HCT116 (cell line): ENCODE measurements around the gene ADNP. TPM values are rescaled to one million over a fixed set of nuclear protein-coding genes. Genes with fewer than 3 reads are reported as not detected.

ENCODE experiments used
- ATAC-seq: fragments of 200-7000 bp; cut with Tn5 transposase; 2 replicates; pipeline ENCODE4 v1.9.1; 2020; ENCODE audit warnings: mild to moderate bottlenecking, moderate library complexity
- BruUV-seq: library from RNA; stranded (reverse); fragments of 400-500 nt; replicated peaks from 2 replicates; lab custom pipeline; 2021; lab: Mats Ljungman, UMichigan
- CTCF ChIA-PET: fragments of 300-600 bp; sonication (Branson Sonifier 250); formaldehyde crosslinking; loops from one replicate; lab custom pipeline; 2021; ENCODE audit warnings: antibody characterized with exemption; lab: Charles Lee
- POLR2A ChIA-PET: fragments of 300-600, 350-600 bp; sonication (Branson Sonifier 250); formaldehyde crosslinking; loops from one replicate; lab custom pipeline; 2021; ENCODE audit warnings: antibody characterized with exemption; lab: Charles Lee
- RAD21 ChIA-PET, 2 experiments: fragments of 300-600 bp; sonication (Branson Sonifier 250); formaldehyde crosslinking; loops; one replicate each; lab custom pipeline; 2023; ENCODE audit warnings: low total read pairs in 2 of 2; ENCODE audit not compliant: uncharacterized antibody in 2 of 2, unreplicated experiment in 2 of 2, low non-redundant PET in 1 of 2; lab: Charles Lee
- DNase-seq: peaks from one replicate; pipeline ENCODE4 v3.0.0-alpha.2; 2010; ENCODE audit warnings: low read depth, low spot score
- H2AFZ ChIP-seq: fragments of 200-600 bp; shearing (Covaris generic), sonication (generic); 2 replicates; pipeline ENCODE4 v1.6.1; 2017; ENCODE audit warnings: low read depth, mixed run types, mixed read lengths, antibody characterized with exemption, low read length; ENCODE audit not compliant: poor library complexity, severe bottlenecking
- H3K27ac ChIP-seq: 2 replicates; pipeline ENCODE4 v1.5.1; 2012; ENCODE audit warnings: low read depth, low read length
- H3K27me3 ChIP-seq: fragments of 200-600 bp; sonication (generic); 2 replicates; pipeline ENCODE4 v1.6.1; 2016; ENCODE audit warnings: mixed run types, low read length, mixed read lengths; ENCODE audit not compliant: insufficient read depth
- H3K36me3 ChIP-seq, 2 experiments: fragments of 200-500 bp in 1 of 2; fragments of 200-600 bp in 1 of 2; sonication (Bioruptor generic) in 1 of 2; sonication (generic) in 1 of 2; 2 replicates each; pipeline versions ENCODE4 v1.5.1 to v1.6.1; 2014 to 2016; ENCODE audit warnings: low read length in 2 of 2, inconsistent platforms in 1 of 2, mixed read lengths in 1 of 2, mixed run types in 1 of 2; ENCODE audit not compliant: insufficient read depth in 2 of 2, control insufficient read depth in 1 of 2
- H3K4me1 ChIP-seq, 2 experiments: fragments of 200-600 bp in 1 of 2; sonication (generic) in 1 of 2; 2 replicates each; pipeline versions ENCODE4 v1.5.1 to v1.6.1; 2012 to 2017; ENCODE audit warnings: low read length in 2 of 2, inconsistent platforms in 1 of 2, mild to moderate bottlenecking in 1 of 2, mixed read lengths in 1 of 2, mixed run types in 1 of 2, moderate library complexity in 1 of 2; ENCODE audit not compliant: insufficient read depth in 2 of 2, control insufficient read depth in 1 of 2
- H3K4me2 ChIP-seq: fragments of 200-600 bp; sonication (generic); 2 replicates; pipeline ENCODE4 v1.6.1; 2017; ENCODE audit warnings: mixed run types, low read length, mixed read lengths
- H3K4me3 ChIP-seq, 2 experiments: fragments of 200-600 bp in 1 of 2; sonication (generic) in 1 of 2; replicated peaks in 1 of 2; 2 replicates each; pipeline ENCODE4 v1.5.1; 2011 to 2016; ENCODE audit warnings: low read length in 2 of 2, control low read depth in 1 of 2, low read depth in 1 of 2, mild to moderate bottlenecking in 1 of 2, mixed read lengths in 1 of 2, mixed run types in 1 of 2
- H3K79me2 ChIP-seq: fragments of 200-600 bp; sonication (generic); 2 replicates; pipeline ENCODE4 v1.6.1; 2017; ENCODE audit warnings: mild to moderate bottlenecking, mixed run types, low read length, moderate library complexity, mixed read lengths; ENCODE audit not compliant: insufficient read depth
- H3K9ac ChIP-seq: fragments of 200-600 bp; sonication (generic); 2 replicates; pipeline ENCODE4 v1.6.1; 2016; ENCODE audit warnings: low read length, mixed read lengths
- H3K9me2 ChIP-seq: fragments of 200-600 bp; sonication (generic), shearing (Covaris generic); 2 replicates; pipeline ENCODE4 v1.6.1; 2017; ENCODE audit warnings: mixed run types, mild to moderate bottlenecking, moderate library complexity; ENCODE audit not compliant: insufficient read depth
- H3K9me3 ChIP-seq, 2 experiments: fragments of 200-500 bp in 1 of 2; fragments of 200-600 bp in 1 of 2; sonication (Bioruptor generic) in 1 of 2; sonication (generic) in 1 of 2; 2 replicates each; pipeline ENCODE4 v1.6.1; 2014 to 2017; ENCODE audit warnings: low read length in 2 of 2, mixed read lengths in 2 of 2, inconsistent platforms in 1 of 2, low read depth in 1 of 2, mild to moderate bottlenecking in 1 of 2, mixed run types in 1 of 2, moderate library complexity in 1 of 2; ENCODE audit not compliant: control insufficient read depth in 1 of 2, insufficient read depth in 1 of 2
- H4K20me1 ChIP-seq: fragments of 200-600 bp; sonication (generic), shearing (Covaris generic); 2 replicates; pipeline ENCODE4 v1.6.1; 2017; ENCODE audit warnings: mixed run types, mild to moderate bottlenecking, moderate library complexity; ENCODE audit not compliant: insufficient read depth
- EZH2phosphoT487 ChIP-seq: fragments of 200-600 bp; IDR thresholded peaks from 2 replicates; pipeline ENCODE4 v1.6.1; 2018; ENCODE audit warnings: antibody characterized with exemption, borderline replicate concordance
- FOSL1 ChIP-seq: IDR thresholded peaks from 2 replicates; pipeline ENCODE4 v1.6.1; 2012; ENCODE audit warnings: low read depth
- RAD21 ChIP-seq: IDR thresholded peaks from 2 replicates; pipeline ENCODE4 v1.6.1; 2012; ENCODE audit warnings: low read depth, mild to moderate bottlenecking
- SRF ChIP-seq: IDR thresholded peaks from 2 replicates; pipeline ENCODE4 v1.6.1; 2012; ENCODE audit warnings: low read depth
- TCF7L2 ChIP-seq: IDR thresholded peaks from 2 replicates; pipeline ENCODE4 v1.7.0; 2011; ENCODE audit warnings: borderline replicate concordance, inconsistent platforms; ENCODE audit not compliant: insufficient read depth, insufficient read length; ENCODE audit errors: extremely low read depth
- ZNF274 ChIP-seq: fragments of 200-500 bp; sonication (Bioruptor generic); IDR thresholded peaks from 2 replicates; pipeline ENCODE4 v1.6.1; 2014; ENCODE audit warnings: mild to moderate bottlenecking, low read depth, low read length, inconsistent platforms
- intact Hi-C: fragments of 100-400 bp; cut with micrococcal nuclease; formaldehyde crosslinking; loops from 2 replicates; pipeline ENCODE4 v1.10.0; 2022
- total RNA-seq: library from RNA; stranded (reverse); gene quantifications from one replicate; pipeline ENCODE4 v1.2.1, GENCODE V29; 2021; ENCODE audit not compliant: unreplicated experiment
- TF ChIP-seq, protein P1 (sequence below): IDR thresholded peaks from 2 replicates; pipeline ENCODE4 v1.6.1; 2012; ENCODE audit warnings: low read depth
- TF ChIP-seq, protein P2 (sequence below), 3 experiments: fragments of 200-600 bp in 1 of 3; sonication (generic) in 1 of 3; IDR thresholded peaks in 2 of 3; conservative IDR thresholded peaks in 1 of 3; 2 replicates each; pipeline ENCODE4 v1.5.1; 2012 to 2017; ENCODE audit warnings: low read depth in 2 of 3, low read length in 2 of 3, antibody characterized with exemption in 1 of 3, borderline replicate concordance in 1 of 3, control low read depth in 1 of 3, mild to moderate bottlenecking in 1 of 3, mixed read lengths in 1 of 3, mixed run types in 1 of 3, moderate library complexity in 1 of 3; ENCODE audit not compliant: insufficient read depth in 1 of 3

The ADNP gene
- total RNA-seq, 1 experiment from 2014 or later, result 85.9 TPM

DNA sequence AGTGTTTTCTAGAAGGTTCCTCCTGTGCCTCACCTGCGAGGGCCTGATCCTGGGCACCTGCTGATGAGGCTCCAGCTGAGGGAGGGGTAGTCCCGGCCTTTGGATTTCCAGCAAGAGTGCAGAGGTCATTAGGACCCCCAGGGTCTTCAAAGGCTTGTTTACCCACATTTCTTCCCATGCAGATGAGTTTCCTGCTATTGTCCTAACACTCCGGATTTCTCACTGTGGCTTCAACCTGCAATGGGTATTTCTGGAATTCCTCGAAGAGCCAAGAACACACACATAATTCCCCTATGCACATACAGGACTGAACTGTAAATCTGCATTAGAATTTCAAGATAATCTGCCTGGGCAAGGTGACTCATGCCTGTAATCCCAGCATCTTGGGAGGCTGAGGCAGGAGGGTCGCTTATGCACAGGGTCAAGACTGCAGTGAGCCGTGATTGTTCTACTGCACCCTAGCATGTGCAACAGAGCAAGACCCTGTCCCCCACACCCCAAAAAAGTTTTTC is 53.9 kb downstream of the ADNP start:
- H3K9me2 ChIP-seq, result no peaks in the 10 kb centered on the region
- no peaks in the 10 kb centered on the region for H3K79me2 ChIP-seq
- no peak for DNase-seq
- ChIA-PET CTCF (no interaction called here), POLR2A (no interaction called here), RAD21 (no interaction called here)
- H3K9ac ChIP-seq, result no peak overlapping the region
- no peak overlapping the region for H2AFZ ChIP-seq
- H3K4me1 ChIP-seq, result no peaks in the 10 kb centered on the region
- no peak overlapping the region for H3K4me3 ChIP-seq
- no peak overlapping the region for H3K27ac ChIP-seq
- no peak overlapping the region for H3K4me2 ChIP-seq
- no peak for TF ChIP-seq TCF7L2
- TF ChIP-seq ZNF274, result no peak
- TF ChIP-seq, protein P1, sequence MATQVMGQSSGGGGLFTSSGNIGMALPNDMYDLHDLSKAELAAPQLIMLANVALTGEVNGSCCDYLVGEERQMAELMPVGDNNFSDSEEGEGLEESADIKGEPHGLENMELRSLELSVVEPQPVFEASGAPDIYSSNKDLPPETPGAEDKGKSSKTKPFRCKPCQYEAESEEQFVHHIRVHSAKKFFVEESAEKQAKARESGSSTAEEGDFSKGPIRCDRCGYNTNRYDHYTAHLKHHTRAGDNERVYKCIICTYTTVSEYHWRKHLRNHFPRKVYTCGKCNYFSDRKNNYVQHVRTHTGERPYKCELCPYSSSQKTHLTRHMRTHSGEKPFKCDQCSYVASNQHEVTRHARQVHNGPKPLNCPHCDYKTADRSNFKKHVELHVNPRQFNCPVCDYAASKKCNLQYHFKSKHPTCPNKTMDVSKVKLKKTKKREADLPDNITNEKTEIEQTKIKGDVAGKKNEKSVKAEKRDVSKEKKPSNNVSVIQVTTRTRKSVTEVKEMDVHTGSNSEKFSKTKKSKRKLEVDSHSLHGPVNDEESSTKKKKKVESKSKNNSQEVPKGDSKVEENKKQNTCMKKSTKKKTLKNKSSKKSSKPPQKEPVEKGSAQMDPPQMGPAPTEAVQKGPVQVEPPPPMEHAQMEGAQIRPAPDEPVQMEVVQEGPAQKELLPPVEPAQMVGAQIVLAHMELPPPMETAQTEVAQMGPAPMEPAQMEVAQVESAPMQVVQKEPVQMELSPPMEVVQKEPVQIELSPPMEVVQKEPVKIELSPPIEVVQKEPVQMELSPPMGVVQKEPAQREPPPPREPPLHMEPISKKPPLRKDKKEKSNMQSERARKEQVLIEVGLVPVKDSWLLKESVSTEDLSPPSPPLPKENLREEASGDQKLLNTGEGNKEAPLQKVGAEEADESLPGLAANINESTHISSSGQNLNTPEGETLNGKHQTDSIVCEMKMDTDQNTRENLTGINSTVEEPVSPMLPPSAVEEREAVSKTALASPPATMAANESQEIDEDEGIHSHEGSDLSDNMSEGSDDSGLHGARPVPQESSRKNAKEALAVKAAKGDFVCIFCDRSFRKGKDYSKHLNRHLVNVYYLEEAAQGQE, result no peak
- TF ChIP-seq, protein P2, sequence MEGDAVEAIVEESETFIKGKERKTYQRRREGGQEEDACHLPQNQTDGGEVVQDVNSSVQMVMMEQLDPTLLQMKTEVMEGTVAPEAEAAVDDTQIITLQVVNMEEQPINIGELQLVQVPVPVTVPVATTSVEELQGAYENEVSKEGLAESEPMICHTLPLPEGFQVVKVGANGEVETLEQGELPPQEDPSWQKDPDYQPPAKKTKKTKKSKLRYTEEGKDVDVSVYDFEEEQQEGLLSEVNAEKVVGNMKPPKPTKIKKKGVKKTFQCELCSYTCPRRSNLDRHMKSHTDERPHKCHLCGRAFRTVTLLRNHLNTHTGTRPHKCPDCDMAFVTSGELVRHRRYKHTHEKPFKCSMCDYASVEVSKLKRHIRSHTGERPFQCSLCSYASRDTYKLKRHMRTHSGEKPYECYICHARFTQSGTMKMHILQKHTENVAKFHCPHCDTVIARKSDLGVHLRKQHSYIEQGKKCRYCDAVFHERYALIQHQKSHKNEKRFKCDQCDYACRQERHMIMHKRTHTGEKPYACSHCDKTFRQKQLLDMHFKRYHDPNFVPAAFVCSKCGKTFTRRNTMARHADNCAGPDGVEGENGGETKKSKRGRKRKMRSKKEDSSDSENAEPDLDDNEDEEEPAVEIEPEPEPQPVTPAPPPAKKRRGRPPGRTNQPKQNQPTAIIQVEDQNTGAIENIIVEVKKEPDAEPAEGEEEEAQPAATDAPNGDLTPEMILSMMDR (IDR thresholded peaks at IDR 0.05 in 2 of 3, conservative IDR thresholded peaks at IDR 0.05 in 1 of 3; ENCODE audit: borderline replicate concordance in 1 of 3, insufficient read depth in 1 of 3, low read depth in 2 of 3, low read length in 2 of 3), result no peak
- TF ChIP-seq EZH2phosphoT487, result no peak
- no peak for TF ChIP-seq RAD21
- TF ChIP-seq SRF, result no peak
- TF ChIP-seq FOSL1, result no peak
- BruUV-seq, result no TSS peak
- H3K27me3 ChIP-seq, result no peaks in the 10 kb centered on the region
- ATAC-seq, result no peak
- intact Hi-C loops, result no loop called here
- no peaks in the 10 kb centered on the region for H4K20me1 ChIP-seq
- H3K9me3 ChIP-seq, result no peaks in the 10 kb centered on the region
- H3K36me3 ChIP-seq, result no peaks in the 10 kb centered on the region
